Glomerular endothelial cell (primary cell): Measurements from ENCODE around the gene BCAS3. TPM values are rescaled to one million over a fixed set of nuclear protein-coding genes. Genes with fewer than 3 reads are reported as not detected.
"Not testable (repeated sequence)": the region's sequence is repeated elsewhere in the genome, so short reads cannot be mapped to it uniquely, and the experiment has no call there.

Source experiments
- DNase-seq: peaks from one replicate; pipeline ENCODE4 v3.0.0-alpha.2; 2011; ENCODE audit warnings: low read depth, low spot score; ENCODE audit errors: extremely low read depth
- total RNA-seq: library from RNA; depleted of rRNA; stranded (reverse); fragments of >200 nt; gene quantifications from 2 replicates; pipeline ENCODE4 v1.2.3, GENCODE V29; 2015

Gene BCAS3
- total RNA-seq, 1 donor from 2014 or later: 52.3 TPM

GRCh38 chr17:60862482-60862881 is 184.8 kb downstream of the BCAS3 start:
- no peak for DNase-seq

- no peak for DNase-seq
These were observed 186.4 kb downstream of the BCAS3 start for GRCh38 chr17:60863892-60864707.

DNA sequence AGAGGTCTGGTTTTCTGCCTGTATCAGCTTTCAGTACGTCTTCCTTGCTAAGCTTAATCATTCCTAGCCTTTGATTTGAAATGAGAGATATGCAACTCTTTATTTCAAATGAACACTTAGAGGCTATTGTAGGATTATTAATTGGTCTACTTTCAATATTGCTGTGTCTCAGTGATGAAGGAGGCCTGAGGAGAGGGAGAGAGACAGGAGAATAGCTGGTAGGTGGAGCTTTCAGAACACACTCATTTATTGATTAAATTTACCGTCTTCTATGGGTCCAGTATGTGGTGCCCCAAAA is 187.0 kb downstream of the BCAS3 start:
- DNase-seq: no peak

- no peak for DNase-seq
These were observed 197.1 kb downstream of the BCAS3 start for GRCh38 chr17:60874772-60875171.

- DNase-seq: not testable (repeated sequence)
These were observed 209.3 kb downstream of the BCAS3 start for GRCh38 chr17:60886731-60887613.

GRCh38 chr17:60887614-60888028 is 210.0 kb downstream of the BCAS3 start:
- DNase-seq: no peak

GRCh38 chr17:60888812-60889709 is 211.4 kb downstream of the BCAS3 start:
- DNase-seq: no peak

- DNase-seq: no peak
These were observed 213.5 kb downstream of the BCAS3 start for GRCh38 chr17:60891149-60891548.

DNA sequence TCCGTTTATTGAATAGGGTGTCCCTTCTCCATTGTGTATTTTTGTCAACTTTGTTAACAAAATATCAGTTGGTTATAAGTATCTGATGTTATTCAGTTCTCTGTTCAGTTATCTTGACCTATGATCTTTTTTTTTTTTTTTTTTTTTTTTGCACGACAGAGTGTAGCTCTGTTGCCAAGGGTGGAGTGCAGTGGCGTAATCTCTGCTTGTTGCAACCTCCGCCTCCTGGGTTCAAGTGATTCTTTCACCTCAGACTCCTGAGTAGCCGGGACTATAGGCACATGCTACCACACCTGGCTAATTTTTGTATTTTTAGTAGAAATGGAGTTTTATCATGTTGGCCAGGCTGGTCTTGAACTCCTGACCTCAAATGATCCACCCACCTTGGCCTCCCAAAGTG is 215.8 kb downstream of the BCAS3 start:
- no peak for DNase-seq

DNA sequence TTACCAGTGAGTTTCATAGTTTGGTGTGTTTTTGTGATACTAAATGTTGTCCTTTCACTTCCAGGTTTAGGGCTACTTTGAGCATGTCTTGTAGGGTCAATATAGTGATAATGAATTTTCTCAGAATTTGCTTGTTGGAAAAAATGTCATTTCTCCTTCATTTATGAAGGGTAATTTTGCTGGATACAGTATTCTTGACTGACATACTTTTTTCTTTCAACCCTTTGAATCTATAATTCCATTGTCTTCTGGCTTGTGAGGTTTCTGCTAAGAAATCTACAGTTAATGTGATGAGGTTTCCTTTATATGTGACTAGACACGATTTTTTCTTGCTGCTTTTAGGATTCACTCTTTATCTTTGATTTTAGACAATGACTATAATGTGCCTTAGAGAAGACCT is 219.3 kb downstream of the BCAS3 start:
- no peak for DNase-seq

DNA sequence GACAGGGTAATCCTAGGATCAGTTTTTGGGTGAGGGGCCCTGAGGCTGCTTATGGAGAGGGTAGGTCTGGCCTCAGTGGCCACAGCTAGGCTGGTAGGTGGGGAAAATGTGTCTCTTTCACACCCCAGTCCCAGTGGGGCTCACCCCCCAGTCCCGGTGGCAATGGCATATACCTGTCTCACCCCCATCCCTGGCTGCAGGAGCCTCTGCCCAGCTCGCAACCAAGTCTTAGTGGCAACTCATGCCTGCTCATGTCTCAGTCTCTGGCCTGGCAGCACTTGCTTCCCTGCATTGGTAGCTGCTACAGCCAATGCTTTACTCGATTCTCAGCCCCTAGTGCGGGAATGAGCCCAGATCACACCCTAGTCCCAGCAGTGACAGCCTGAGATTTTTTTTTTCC is 221.5 kb downstream of the BCAS3 start:
- no peak for DNase-seq

DNA sequence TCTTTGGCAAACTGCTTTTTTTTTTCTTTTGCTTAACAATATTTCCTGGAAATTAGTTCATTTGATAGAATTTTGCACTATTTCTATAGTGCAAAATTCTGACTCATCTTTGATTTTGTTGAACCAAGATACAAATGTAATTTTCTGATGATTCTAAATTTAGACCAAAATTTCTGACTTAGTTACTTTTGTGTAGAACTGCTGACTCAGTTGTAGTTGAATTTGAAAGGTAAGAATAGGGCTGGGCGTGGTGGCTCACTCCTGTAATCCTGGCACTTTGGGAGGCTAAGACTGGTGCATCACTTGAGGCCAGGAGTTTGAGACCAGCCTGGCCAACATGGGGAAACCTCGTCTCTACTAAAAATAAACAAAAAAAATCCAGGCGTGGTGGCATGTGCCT is 223.0 kb downstream of the BCAS3 start:
- no peak for DNase-seq

GRCh38 chr17:60901242-60901641 is 223.6 kb downstream of the BCAS3 start:
- DNase-seq: no peak

DNA sequence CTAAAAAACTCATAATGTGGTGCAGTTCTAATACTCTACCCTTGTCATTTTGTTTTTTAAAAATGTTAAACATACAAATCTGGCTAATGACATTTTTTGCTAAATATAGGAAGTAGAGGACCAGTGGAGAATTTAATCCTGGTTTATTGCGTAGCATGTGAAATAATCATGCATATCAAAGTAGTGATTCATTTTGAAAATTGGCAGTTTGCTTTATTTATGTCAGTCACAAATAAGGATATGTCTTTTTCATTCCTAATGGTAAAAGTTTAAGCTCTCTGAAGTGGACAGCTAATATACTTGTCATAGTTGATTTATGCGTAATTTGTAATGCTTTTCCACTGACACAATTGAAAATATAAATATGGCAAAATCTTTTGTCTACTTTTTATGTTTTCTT is 224.2 kb downstream of the BCAS3 start:
- no peak for DNase-seq

DNA sequence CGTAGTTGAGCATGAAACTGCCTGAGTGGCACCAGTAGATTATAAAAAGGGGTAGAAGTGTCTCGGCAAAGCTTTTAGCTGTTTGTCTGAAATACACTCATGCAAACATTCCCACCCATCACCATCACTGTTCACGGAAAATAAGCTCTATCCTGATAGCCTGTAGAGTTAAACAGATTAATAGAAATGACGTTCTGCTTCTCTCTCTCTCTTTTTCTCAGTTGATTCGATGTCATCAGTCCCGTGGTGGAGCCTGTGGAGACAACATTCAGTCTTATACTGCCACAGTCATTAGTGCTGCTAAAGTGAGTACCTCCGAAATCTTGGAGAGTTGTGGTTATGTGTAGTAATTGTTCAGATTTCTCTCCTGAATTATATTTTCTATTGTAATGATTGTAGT is 224.7 kb downstream of the BCAS3 start:
- no peak for DNase-seq

GRCh38 chr17:60904582-60904981 is 226.9 kb downstream of the BCAS3 start:
- no peak for DNase-seq

GRCh38 chr17:60905709-60906108 is 228.1 kb downstream of the BCAS3 start:
- no peak for DNase-seq

GRCh38 chr17:60908324-60908723 is 230.7 kb downstream of the BCAS3 start:
- DNase-seq: no peak

- no peak for DNase-seq
These were observed 231.8 kb downstream of the BCAS3 start for GRCh38 chr17:60909405-60909804.

DNA sequence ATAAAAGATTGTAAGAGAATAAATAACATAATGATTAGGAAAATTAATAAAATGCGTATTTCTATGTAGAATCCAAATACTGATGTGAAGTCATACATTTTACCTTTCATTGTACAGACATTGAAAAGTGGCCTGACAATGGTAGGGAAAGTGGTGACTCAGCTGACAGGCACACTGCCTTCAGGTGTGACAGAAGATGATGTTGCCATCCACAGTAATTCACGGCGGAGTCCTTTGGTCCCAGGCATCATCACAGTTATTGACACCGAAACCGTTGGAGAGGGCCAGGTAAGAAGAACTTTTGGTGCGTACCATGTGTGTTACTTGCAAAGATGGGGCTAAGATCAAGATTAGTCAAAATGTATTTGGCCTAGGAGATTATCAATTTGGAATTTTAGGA is 232.8 kb downstream of the BCAS3 start:
- DNase-seq: no peak

DNA sequence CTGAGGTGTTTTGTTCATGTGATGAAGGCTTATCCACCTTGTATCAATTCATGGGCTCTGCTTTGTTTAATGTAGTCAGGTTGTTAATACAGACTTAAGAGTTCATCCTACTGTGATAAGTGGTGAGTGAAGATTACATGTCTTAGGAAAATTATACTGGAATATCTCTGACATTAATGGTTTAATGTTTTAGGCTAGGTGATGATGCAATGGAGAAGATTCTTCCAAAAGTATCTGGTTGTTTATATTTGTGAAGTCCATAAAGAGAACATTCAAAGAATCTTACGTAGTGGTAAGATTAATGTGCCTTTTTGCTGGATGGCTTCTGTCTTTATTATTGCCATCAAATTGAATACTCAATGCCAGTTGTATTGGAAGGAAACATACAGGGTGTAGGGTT is 236.4 kb downstream of the BCAS3 start:
- no peak for DNase-seq
